Measurements from ENCODE around the gene SPAG16.

Gene SPAG16

GRCh38 chr2:213411582-213412289 lies 127.5 kb downstream of the SPAG16 start:
- no peak for DNase-seq

- DNase-seq = no peak
These were observed 130.8 kb downstream of the SPAG16 start for GRCh38 chr2:213415093-213415492.

DNA sequence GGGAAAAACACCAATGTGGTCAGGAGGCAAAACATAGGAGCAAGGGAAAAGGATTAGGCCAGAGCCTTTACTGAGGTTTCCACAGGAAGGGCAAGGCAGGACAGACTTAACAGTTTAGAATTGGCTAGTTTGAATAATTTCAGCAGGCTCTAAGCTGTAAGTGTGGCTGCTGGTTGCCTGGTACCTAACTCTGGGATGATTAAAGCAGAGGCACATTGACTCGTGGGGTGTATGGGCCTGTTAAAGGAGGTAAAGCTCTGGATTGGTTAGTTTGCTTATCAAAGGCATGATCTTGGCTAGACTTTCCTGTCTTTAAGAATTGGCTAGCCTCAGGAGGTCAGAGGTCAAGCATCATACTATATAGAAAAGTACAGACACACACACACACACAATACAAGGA lies 132.6 kb downstream of the SPAG16 start:
- no peak for DNase-seq

- DNase-seq = no peak
These were observed 135.7 kb downstream of the SPAG16 start for GRCh38 chr2:213419980-213420379.

DNA sequence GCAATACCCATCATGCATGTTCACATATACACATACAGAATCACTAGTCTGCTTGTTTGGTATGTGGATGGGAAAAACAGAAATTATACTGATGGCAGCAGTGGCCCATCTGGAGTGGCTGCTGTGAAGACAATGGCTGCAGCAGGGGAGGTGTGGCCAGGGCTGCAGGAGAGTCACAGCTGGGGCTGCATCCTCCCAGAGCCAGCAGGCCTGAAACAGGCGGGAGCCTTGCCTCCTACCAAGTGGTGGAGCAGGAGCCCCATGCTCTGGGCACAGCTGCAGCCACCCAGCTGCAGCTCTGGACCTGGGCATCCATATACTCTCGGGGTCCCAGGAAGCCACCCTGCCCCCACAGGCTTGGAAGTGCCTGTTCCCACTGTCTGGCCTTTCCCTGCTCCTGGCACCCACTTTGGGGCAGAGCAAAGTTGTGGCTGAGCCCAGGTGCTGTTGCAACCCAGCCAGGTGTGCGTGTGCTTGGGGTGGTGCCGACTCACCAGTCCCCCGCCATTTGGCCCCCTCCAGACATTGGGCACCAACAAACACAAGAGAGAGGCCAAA lies 136.6 kb downstream of the SPAG16 start:
- no peak for DNase-seq

DNA sequence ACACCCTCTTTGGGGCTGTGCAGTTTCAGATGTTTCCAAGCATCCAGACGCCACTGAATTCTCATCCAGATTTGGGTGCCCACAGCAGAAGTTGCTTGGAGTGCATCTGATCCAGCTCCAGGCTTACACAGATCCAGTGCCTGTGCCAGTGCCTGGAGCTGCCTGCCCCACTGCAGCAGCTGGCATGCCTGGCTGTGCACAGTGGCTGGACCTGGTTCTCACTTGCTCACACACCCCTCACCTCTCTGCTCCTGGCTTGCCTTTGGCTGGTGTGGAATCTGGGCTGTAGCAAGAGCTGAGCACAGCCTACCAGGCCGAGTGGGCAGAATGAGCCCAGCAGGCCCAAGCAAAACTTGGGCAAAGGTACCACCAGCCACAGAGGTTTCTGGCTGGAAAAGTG lies 137.9 kb downstream of the SPAG16 start:
- no peak for DNase-seq

GRCh38 chr2:213425618-213426017 lies 141.4 kb downstream of the SPAG16 start:
- no peak for DNase-seq

DNA sequence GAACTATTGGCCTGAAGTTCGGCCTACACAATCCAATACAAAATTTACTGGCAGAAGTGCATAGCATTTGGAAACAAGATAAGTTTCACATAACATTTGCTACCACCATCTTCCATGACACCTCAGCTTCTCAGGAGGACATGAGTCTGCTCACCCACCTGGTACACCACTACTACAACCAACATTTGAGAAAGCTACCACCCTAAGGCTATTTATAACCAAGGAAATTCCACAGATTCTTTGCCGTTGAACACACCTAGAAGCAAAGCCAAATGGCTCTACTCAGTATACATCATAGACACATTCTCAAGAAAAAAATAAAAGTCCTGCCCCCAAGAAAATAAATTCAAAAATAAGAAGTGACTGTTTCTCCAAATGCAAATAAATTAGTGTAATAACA lies 145.3 kb downstream of the SPAG16 start:
- DNase-seq = no peak

- DNase-seq = no peak
These were observed 159.7 kb downstream of the SPAG16 start for GRCh38 chr2:213443921-213444320.

- no peak for DNase-seq
These were observed 167.4 kb downstream of the SPAG16 start for GRCh38 chr2:213451542-213452239.

DNA sequence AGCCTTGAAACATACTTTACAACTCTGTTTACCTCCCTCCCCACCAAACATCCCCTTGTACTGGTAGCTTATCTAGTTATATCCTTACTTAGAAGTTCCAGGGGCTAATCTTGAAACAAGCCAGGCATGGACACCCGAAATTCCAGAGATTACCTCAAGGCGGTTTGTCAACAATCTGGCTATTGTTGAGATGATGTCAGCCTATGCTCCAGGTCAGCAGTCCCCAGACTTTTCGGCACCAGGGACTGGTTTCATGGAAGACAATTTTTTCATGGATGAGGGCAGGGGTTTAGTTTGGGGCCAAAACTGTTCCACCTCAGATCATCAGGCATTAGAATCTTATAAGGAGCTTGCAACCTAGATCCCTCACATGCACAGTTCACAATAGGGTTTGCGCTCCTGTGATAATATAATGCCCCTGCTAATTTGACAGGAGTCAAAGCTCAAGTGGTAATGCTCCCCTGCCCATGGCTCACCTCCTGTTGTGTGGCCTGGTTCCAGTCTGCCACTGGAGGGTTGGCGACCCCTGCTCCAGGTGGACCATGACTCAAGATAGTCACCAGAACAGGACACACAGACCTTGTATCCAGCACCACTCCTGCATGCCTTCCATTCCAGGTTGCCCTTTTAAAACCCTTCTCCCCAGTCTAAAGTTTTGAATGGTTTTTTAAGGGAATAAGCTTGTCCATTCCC lies 171.2 kb downstream of the SPAG16 start:
- no peak for DNase-seq

DNA sequence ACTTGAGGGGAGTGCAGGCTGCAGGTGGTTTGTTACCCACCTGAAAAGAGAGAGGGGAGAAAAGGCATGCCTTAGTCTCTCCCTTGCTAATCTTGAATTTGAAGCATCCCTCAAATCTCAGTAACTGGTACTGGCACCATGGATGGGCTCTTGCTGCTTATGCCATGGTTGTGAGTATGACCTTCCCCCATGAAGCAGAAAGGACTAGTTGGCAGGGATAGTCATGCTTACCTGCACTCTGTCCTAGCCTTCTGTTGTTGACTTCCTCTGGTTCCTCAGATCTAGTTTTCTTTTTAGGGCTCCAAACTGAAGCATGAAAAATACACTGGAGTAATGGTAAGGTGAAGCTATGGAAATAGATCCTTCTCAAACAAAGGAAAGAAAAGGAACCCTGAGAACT lies 191.2 kb downstream of the SPAG16 start:
- no peak for DNase-seq

GRCh38 chr2:213476641-213477040 lies 192.4 kb downstream of the SPAG16 start:
- no peak for DNase-seq

- DNase-seq = no peak
These were observed 205.8 kb downstream of the SPAG16 start for GRCh38 chr2:213490087-213490486.

GRCh38 chr2:213491376-213491775 lies 207.1 kb downstream of the SPAG16 start:
- no peak for DNase-seq

- no peak for DNase-seq
These were observed 212.0 kb downstream of the SPAG16 start for GRCh38 chr2:213496226-213496625.

DNA sequence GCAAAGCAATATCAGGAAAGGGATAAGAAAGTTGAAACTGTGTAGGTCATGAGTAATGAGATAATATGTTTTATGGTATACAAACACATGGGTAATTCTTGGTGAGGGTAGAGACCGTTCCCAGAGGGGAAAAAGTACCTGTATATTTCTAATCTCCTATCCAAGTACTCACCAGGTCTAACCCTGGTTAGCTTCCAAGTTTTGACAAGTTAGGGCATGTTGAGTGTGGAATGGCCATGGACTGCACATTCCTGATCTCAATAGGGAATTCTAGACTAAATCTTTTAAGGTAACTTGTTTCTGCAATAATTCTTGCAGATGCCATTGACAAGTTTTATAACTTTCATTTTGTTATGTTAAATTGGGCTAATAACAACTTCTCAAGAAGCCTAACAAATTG lies 216.6 kb downstream of the SPAG16 start:
- no peak for DNase-seq

DNA sequence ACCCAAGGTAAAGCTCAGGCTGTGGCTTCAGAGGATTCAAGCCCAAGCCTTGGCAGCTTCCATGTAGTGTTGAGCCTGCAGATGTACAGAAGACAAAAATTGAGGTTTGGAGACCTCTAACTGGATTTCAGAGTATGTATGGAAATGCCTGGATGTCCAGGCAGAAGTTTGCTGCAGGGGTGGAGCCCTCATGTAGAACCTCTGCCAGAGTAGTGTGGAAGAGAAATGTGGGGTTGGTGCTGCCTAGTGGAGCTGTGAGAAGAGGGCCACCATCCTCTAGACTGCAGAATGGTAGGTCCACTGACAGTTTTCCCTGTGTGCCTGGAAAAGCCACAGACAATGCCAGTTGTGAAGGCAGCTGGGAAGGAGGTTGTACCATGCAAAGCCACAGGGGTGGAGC lies 239.9 kb downstream of the SPAG16 start:
- DNase-seq = no peak

GRCh38 chr2:213537579-213537978 lies 253.3 kb downstream of the SPAG16 start:
- DNase-seq = no peak

DNA sequence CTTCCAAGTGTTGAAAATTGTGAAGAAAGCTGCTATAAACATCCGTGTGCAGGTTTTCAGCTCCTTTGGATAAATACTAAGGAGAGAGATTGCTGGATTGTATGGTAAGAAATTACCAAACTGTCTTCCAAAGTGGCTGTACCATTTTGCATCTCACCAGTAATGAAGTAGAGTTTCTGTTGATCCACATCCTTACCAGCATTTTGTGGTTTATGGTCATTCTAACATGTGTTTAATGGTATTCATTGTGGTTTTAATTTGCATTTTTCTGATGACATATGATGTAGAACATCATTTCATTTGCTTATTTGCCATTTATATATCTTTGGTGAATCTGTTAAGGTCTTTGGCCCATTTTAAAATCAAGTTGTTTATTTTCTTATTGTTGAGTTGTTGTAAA lies 260.7 kb downstream of the SPAG16 start:
- DNase-seq = no peak

- peak; percentile 38 for DNase-seq
These were observed 261.2 kb downstream of the SPAG16 start for GRCh38 chr2:213545481-213545880.

DNA sequence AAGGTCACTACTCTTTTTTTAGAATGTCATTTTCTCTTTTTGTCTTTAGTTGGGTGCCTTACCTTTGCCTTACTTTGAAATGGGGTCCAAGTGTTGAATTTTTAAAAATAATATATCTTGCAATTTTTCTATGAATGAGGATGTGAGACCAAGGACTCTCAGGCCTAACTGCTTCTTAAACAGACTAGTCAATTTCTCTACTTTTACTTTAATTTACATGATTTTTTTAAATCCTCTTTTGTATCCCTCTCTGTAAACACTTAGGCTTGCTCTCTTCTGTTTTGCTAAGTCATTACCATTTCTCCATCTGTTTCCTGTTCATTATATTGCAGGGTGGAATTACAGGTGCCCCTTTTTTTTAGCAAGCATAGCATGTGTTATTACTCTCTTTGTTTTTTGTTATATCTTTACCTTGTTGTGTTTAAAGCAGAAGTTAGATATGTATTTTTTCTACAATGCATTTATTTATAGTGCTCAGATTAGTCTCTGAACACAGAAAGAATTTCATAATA lies 261.8 kb downstream of the SPAG16 start:
- DNase-seq = no peak

- DNase-seq = no peak
These were observed 267.3 kb downstream of the SPAG16 start for GRCh38 chr2:213551526-213551925.

- DNase-seq = no peak
These were observed 274.8 kb downstream of the SPAG16 start for GRCh38 chr2:213559053-213559452.
